GM21381 (cell line): ENCODE results near the gene KIF26B.

Experiments
- ATAC-seq: cut with Tn5 transposase; IDR thresholded peaks from one replicate; pipeline ENCODE4 v1.9.1; 2021; ENCODE audit warnings: mild to moderate bottlenecking, moderate library complexity; ENCODE audit not compliant: unreplicated experiment

The KIF26B gene

DNA sequence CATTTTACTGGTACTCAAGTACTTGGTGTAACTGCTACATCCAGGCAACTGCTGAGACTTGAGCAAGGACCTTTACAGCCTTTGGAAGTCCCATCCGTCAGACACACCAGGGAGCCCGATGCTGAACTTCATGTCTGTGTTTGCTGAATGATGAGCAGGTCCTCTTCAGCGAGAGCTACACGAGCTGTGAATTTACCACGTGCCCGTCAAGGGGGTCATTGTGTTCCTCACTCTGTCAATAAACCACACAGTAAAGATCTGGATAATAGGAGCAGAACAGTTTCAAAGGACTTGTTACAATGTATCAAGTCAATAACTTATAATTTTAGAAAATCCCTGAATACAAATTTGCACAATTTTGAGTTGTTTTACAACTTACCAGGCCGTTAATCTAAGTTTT lies 427.2 kb downstream of the KIF26B start:
- no peak for ATAC-seq

- ATAC-seq: no peak
Observed at GRCh38 chr1:245583081-245583480, 428.3 kb downstream of the KIF26B start.

DNA sequence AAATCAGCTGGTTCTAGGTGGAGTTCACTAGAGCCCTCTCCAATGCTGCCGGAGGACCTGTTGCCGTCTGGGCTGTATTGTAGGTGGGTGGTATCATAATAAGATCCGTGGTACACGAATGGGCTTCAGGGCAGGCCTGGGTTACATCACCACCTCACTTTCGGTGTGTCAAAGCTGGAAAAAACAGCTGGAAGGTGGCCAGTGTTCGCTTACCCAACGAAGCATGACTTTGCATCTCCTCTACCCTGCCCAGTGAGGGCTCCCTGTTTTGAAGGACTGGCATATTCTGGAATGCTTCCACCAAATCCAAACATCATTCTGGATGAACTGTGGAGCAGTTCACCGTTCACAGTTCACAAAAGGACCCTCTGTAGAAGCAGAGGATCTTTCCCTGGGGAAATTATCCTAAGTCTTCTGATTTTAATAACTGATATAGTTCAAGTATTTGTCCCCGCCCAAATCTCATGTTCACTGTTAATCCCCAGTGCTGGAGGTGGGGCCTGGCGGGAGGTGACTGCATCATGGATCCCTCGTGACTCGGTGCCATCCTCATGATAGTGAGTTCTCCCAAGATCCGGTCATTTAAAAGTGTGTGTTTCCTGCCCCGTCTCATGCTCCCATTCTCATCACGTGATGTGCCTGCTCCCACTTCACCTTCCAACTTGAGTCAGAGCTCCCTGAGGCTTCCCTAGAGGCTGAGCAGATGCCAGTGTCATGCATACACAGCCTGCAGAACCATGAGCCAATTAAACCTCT lies 429.0 kb downstream of the KIF26B start:
- ATAC-seq: no peak

- no peak for ATAC-seq
Observed at GRCh38 chr1:245585252-245585959, 430.6 kb downstream of the KIF26B start.

DNA sequence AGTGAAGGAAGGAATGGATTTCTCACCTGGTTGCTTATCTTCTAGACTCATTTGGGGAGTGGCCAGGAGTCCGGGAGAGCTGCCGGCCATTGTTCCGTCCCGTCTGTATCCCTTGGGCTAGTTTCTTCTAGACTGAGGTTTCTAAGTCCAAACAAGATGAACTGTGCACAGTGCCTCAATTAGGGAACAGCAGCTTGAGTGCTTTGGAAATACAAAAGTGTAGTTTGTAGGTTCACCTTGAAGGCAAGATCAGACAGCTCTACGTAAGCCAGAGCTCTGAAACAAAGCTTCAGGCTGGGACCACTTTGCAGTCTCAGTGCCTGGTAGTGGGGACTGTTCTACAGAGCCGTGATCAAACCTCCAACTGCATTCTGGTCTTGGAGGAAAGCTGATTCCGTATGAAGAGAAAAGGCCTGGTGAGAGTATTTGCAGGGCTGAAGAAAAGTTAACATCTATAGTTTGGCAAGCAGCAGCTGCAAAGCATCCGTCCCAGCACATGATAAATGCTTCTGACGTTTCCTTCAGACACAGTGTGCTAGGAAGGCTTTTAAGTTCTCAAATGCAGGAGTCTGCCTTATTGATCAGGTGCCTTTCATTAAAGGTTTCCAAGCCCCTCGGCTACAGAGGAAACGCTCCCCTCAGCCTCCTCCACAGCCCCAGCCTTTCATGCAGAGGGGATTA lies 432.8 kb downstream of the KIF26B start:
- no peak for ATAC-seq

DNA sequence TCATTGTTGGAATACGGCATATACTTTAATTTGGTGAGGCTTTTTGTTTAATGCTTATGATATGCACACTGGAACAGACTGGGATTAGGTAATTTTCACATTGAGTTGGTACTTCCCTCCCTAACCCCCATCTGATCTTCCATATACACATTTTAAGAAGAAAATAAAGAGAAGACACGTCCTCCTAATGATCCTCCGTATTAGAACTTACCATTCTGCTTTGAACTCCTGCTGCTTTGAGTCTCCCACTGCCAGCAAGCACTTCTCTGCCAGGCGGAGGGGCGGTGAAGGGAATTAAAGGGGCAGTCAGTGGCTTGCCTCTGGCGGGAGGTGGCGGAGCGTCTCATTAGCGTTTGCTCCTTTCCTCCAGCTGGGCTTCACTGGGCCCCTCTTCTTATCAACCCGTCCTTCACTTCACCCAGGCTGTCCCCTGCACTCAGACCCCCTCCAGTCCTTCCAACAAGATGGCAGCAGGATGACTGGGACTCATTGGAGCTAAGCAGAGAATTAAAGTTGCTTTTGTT lies 433.4 kb downstream of the KIF26B start:
- ATAC-seq: no peak

DNA sequence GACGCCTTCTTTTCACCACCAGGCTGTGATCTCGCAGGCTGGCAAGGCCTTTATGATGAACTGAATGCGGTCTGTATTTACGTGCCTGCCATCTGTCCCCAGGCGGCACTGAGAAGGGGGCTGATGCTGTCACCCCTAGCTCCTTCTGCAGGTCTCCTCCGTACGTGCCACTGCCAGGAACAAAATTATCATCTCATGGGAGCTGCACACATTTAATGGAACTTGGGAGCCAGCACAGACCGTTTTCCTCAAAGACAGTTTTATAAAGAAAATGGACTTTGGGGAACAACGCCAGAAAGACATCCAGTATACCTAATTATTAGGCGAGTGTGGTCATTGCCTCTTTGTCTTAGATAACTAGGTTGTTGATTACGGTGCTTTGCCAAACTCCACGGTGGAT lies 434.5 kb downstream of the KIF26B start:
- ATAC-seq: no peak

DNA sequence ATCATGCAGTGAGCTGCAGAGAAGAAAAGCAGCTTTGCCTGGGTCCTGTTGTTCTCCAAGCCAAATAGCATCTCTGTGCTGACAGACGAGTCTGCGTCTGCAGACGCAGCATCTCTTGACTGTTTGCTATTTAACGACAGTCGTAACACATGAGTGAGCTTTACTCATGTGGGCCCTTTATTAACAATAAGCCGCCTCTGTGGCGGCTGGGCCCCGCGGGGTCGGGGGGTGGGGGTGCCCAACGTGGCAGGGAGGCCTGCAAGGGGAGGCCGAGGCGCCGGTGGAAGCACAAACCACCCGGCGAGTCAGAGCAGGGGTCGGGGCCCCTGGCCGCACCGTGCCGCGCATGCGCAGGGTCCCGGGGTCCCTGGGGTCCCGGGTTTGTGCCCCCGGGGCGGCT lies 435.1 kb downstream of the KIF26B start:
- no peak for ATAC-seq

DNA sequence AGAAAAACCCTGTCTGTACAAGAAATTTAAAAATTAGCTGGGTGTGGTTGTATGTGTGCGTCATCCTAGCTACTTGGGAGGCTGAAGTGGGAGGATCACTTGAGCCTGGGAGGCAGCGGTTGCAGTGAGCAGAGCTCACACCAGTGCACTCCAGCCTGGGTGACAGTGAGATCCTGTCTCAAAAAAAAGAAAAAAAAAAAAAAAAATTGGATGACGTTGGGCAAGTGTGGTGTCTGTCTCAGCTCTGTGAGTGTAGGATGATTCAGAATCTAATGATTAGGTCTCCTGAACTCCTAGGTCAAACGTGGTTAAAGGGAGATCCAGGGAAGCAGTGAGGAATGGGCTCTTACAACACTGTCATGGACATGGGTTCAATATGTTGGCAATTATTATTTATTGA lies 435.9 kb downstream of the KIF26B start:
- no peak for ATAC-seq

GRCh38 chr1:245591346-245592188 lies 436.8 kb downstream of the KIF26B start:
- no peak for ATAC-seq

DNA sequence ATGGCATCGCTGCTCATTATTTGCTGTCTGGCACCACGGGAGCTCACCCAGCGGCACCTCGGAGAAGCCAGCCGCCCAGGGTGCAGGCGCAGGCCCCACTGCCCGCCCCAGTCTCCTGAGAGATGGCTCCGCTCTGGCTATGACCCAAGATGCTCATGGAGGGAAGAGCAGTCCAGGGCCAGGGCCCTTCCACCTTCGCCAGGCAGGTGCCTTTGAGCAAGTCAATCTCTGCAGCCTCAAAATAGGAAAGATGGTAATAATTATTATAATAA lies 437.3 kb downstream of the KIF26B start:
- ATAC-seq: no peak

DNA sequence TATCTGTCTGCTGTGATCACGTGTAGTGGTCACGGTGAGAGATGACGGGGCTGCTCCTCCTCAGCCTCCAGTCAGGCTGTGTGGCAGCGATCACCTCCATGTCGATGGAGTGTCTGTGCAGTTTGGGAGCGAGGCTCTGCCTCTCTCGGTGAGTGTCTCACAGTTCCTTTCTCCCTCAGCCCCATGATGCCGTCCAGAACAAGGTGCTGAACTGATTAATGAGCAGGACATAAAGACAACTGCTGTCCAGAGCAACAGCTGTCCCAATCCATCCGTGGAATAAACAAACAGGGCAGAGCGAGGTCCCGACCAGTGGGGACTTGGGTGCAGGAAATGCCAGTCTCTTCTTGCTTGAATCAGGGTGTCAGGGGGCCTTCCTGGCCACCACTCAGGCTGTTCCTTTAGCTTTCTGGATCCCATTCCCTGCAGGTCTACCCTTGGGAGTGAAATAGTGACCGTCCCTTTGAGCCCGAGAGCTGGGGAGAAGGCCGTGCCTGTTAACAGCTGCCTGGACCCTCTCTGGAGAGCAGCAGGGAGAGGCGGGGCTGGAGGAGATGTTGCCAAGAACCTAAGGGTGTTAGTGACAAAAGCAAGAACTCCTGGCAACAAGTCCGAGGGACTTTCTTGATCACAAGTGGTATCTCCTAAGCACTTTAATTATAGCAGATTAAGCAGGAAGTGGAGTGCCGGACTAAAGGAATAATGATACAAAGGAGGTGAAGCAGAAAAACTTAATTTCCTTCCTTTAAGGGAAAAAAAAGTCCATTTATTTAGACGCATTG lies 443.9 kb downstream of the KIF26B start:
- ATAC-seq: no peak

- no peak for ATAC-seq
Observed at GRCh38 chr1:245599371-245600174, 444.8 kb downstream of the KIF26B start.

- no peak for ATAC-seq
Observed at GRCh38 chr1:245600658-245601057, 445.9 kb downstream of the KIF26B start.

- ATAC-seq: no peak
Observed at GRCh38 chr1:245603311-245603865, 448.6 kb downstream of the KIF26B start.

- ATAC-seq: no peak
Observed at GRCh38 chr1:245604979-245605378, 450.2 kb downstream of the KIF26B start.

- ATAC-seq: no peak
Observed at GRCh38 chr1:245605480-245606156, 450.8 kb downstream of the KIF26B start.

GRCh38 chr1:245606157-245606725 lies 451.5 kb downstream of the KIF26B start:
- no peak for ATAC-seq
